GM19238 (cell line): ENCODE data around the gene SPANXC.
"Not testable (repeated sequence)": the region's sequence is repeated elsewhere in the genome, so short reads cannot be mapped to it uniquely, and the experiment has no call there.

Experiments
- DNase-seq: peaks from one replicate; pipeline ENCODE4 v3.0.0; 2011; ENCODE audit warnings: low spot score; ENCODE audit not compliant: insufficient read length

SPANXC gene, protein sequence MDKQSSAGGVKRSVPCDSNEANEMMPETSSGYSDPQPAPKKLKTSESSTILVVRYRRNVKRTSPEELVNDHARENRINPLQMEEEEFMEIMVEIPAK

DNA sequence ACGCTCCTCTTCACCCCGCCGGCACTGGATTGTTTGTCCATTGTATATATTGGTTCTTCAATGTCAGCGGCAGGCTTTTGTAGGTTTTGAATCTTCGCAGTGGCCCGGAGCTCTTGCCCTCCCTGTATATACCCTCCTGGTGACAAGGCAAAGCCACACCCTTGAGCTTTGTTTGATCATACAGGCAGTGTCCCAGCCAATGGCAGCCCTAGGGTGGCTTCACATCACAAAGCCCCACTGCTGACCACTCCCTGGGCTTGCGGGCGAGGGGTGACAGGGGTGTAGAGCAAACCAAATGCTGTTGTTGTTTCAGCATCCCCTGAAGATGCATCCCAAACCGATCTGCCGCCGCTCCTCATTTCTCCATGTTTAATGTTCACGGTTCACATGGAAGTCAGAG is at the start of gene SPANXC:
SPANXC (minus strand) TSS at position 101 of the 400 bp plus-strand sequence; CDS start at position 41, 60 bp downstream.
- DNase-seq: not testable (repeated sequence)

DNA sequence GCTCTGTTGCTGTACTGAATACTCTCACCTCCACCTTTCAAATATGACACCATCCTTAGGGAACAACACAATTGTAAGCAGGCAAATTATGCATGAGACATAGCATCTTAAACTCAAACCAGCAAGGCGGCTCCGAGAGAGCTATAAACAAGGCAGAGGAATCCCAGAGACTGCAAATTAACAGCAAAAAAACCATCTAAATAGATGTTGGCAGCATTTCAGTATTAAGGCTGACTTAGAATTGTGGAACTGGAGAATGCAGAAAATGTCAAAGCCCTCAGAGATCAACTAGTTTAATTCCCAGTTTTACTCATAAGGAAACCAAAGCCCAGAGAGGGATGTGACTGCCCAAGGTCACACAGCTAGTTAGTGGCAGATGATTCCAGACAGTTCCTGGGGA is 37.2 kb upstream of the SPANXC start:
- no peak for DNase-seq

DNA sequence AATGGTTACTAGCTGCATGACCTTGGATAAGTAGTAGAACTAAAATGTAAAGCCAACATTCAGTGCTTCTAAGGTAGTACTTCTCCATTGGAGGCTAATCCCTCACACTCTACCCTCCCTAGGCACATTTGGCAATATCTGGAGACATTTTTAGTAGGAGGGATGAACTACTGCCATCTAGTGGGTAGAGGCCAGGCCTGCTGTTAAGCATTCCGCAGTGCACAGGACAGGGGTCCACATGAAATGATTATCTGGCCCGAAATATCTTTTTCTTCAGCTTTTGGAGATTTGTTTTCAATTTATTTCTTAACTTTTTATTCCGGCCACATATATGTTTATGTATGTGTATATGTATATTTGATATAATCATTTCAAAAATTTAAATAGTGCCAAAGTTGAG is 36.0 kb upstream of the SPANXC start:
- DNase-seq: no peak

DNA sequence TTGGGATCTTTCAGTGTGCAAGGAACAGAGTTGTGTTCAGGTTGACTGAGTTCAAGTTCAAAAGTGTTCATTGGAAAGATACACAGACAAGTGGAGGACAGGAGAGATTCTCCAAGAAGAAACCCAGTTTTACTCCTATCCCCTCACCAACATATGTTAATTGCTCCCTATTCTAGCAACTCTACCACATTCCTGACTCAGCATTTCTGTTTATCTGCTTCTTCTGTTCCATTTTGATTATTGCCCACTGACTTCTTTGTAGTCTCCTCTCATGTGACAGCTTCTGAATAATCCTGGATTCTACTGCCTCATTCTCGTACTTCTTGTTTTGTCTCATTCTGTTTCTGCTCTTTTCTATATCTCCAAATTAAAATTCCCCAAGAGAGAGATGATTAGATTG is 15.8 kb upstream of the SPANXC start:
- no peak for DNase-seq

DNA sequence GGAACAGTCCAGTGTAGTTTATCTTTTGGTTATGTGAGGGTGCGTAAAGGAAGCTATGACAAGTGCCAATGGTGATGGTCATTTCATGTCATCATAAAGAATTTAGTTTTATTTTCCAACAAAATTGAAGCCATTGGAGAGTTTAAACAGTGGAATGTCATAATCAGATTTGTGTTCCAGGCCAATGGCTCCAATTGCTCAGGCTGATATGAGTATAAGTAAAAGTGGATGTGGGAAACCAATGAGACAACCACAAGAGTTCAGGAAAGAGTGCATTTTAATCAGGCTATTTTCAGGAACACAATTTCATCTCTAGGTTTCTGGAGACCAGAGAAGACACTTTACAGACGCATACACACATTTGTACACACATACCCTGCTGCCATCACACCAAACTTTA is 20.7 kb downstream of the SPANXC start:
- DNase-seq: no peak

DNA sequence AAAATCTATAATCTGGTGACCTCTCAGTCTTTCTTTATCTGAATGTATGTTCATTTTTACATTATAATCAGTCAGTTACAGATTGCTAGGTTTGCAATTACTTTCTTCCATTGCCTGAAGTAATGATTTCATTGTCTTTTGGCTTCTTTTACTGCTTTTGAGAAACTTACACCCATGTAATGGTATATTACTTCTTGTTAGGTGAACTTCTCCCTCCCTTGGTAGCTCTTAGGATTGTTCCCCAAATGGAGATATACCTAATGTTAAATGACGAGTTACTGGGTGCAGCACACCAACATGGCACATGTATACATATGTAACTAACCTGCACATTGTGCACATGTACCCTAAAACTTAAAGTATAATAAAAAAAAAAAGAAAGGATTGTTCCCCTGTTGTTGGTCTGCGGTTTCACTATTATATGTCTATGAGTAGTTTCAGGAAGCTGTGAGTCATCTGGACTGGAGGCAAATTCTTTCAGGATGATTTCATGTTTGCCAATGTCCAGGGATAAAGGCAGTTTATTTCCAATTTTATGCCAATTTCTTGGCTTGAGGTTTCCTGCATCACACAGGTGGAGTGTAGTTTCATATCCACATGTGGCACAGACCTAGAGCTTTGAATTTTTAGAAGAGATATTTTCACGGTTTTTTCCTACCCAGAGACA is 21.8 kb downstream of the SPANXC start:
- no peak for DNase-seq

DNA sequence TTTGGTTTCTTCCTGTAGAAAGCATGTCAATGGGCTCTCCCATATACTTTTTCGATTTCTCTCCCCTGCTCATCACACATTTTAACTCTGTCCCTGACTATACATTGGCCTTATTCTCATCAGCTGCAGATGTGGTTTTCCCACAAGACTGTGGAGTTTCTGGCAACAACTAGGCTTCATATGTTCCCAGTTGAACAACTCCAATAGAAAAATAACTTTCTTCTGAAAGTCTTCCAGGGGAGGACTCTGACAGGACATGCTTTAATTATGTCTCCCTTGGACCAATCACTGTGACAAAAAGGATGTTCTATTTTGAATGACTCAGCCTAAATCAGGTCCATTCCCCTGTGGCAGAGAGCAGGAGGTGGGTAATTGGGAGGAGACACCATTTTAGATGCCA is 28.1 kb downstream of the SPANXC start:
- no peak for DNase-seq

DNA sequence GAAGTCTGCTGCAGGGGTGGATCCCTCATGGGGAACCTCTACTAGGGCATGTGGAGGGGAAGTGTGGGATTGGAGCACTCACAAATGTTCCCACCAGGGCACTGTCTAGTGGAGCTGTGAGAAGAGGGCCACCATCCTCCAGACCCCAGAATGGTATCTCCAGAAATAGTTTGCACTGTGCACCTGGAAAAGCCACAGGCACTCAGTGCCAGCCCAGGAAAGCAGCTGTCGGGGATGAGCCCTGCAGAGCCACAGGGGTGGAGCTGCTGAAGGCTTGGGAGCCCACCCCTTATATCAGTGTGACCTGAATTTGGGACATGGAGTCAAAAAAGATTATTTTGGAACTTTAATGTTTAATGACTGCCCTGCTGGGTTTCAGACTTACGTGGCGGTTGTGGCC is 40.4 kb downstream of the SPANXC start:
- DNase-seq: no peak
